HG03442 (cell line): Measurements from ENCODE around the gene CXXC1.
A peak's percentile ranks its signal among the peaks of the same experiment; 100 is the strongest.
"Not testable (repeated sequence)": the region's sequence is repeated elsewhere in the genome, so short reads cannot be mapped to it uniquely, and the experiment has no call there.

Source experiments
- ATAC-seq: cut with Tn5 transposase; IDR thresholded peaks from one replicate; pipeline ENCODE4 v1.9.1; 2021; ENCODE audit warnings: mild to moderate bottlenecking, moderate library complexity; ENCODE audit not compliant: unreplicated experiment

The CXXC1 gene

DNA sequence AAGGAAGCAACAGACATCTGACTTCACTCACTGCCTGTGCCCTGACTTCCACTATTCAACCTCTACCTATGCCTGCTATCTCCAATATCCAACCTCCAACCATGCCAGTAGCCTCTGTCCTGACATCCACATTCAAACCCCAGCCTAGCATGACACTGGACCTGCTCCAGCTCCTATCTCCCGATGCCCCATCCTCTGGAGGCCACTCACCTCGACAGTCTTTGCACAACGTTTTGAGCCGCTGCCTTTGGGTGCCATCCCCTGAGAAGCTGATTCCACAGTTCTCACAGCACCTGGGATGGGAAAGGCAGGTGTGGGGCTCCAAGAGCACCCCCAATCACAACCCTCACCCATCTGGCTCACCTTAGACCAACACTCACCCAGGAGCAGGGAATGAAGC, 11.0 kb downstream of the CXXC1 start:
- no peak for ATAC-seq

DNA sequence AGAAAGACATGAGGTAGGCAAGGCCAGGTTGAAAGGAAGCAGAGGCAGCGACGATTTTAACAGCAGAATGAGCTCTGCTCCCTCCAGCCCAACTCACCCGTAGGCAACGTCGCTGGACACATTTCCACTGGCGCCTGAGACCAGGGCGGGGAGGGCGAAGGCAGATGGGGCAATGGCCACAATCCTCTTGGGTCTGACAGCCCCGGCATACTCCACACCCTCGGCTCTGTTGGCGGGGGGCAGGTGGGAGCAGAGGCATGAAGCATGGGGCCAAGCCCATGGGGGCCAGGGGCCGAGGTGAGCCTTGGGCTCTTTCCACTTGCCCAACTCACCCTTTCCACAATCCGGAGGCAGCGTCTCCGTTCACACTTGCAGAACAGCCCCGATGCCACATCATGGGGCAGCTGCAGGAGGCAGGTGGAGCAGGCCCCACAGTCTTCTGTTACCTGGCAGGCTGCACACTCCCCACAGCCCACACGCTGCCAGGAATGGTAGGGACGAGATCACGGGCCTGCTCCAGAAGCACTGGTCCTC, 11.9 kb downstream of the CXXC1 start:
- no peak for ATAC-seq

DNA sequence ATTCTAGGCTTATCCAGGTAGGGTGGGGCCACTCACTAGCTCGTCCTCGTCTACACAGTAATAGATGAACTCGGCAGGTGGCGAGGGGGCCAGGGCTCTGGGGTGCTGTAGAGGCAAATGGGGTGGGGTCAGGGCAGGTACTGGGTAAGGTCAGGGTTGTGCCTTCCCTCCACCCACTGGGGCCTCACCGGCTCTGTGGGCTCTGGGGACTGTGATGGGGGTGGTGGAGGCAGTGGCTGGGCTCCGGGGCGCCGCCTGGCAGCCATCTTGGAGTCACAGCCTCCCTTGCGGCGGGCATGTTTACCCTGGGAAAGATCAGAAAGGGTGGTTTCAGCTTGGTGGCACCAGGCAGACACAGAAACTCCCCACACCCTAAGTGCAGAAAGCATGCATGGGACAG, 12.6 kb downstream of the CXXC1 start:
- no peak for ATAC-seq

DNA sequence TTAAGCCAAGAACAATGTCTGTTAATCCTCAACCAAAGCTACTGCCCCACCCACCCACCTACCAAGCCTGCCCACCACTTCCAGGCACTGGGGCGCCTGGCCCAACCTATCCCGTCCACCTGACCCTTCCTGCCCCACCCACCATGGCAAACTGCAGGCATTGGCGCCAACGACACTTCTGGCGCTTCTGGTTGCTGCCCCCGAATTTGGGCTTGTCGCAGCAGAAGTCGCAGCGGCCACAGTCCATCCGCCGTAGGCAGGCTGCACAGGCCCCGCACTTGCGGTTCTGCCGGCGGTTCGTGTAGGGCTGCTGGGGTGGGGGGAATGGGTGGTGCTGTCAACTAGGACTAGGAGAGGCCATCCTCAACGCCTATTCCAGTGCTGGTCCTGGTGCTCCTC, 13.4 kb downstream of the CXXC1 start:
- no peak for ATAC-seq

DNA sequence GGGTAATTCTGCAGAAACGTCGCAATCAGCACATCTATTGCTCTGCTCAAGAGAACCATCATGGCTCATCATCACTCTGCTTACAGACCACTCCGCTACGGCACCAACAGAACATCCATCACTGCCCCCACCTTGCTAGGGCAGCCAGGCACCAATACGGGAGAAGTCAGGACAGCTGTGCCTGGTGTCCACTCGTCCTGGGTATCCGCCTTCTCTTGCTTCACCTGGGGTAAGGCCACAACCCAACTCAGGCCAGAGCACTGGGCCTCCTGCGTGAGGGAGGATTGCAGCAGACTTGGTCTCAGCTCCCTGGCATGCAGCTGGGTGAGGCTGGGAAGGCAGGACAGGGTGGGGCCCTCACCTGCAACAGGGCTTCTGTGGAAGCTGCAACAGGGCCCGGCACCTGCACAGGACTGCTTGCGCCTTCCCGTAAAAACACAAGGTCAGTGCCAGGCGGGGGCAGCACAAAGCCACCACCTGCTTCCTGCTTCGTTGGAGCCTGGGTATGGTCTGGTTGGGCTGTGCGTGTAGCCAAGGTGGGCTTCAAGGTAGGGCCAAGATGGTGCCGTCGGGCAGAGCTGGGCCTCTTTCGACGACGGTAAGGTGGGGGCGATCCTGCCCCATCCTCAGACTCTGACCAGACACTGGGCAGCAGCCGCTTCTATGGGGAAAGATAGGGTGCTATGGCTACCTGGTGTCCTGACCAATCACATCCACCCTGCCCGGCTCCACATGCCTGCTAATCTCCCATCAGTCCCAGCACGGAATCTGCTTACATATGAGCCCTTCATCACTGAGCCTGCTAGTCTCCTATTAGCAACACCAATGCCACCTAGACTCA, 14.1 kb downstream of the CXXC1 start:
- ATAC-seq: no peak

DNA sequence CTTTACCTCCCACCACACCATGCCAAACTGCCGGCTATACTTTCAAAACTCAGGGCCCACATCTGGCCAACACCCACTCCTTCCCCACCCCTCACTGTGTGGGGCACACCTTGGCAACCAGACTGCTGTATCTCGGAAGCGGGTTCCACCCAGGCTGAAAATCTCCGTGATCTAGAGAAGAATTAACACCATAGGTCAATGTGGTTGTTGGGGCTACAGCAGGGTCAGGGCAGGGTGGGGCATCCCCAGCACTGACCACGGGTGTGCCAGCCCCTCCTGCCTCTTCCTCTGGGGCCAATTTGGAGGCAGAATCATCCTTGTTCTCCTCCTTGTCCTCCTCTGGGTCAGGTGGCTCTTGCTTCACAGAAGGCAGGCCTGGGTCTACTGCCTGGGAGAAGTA, 14.9 kb downstream of the CXXC1 start:
- no peak for ATAC-seq

DNA sequence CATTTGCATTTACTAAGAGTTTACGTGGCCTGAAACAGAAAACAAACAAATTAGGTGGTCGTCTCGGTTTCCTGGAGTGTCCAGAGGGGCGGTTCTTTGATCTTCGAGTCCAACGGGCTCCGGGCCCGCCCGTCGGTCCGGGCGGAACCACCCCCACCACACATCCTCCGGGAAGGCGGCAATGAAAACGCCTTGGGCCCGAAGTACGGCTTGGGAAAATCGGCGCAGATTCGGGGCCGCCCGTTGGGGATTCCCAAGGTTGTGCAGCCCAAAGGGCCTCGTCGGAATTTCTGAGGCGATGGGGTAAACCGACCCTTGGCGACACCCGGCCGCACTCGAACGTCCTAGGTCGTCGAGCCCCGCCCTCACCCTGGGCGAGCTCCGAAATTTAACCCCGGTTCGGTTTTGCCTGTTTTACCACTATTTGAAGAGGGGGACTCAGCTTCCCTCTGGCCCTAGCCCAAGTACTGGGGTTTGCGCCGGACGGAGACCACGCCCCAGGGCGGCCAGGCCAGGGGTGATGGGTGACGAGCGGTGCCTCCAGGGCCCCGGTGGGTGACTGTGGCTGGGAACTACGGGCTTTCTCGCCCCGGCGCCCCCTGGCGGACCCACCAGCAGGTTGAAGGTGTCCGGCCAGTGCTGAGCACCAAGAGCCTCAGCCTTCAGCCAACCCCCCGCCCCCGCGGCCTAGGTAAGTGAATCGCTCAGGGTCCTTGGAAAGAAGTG, 19.3 kb downstream of the CXXC1 start:
- peak; percentile 72 for ATAC-seq

DNA sequence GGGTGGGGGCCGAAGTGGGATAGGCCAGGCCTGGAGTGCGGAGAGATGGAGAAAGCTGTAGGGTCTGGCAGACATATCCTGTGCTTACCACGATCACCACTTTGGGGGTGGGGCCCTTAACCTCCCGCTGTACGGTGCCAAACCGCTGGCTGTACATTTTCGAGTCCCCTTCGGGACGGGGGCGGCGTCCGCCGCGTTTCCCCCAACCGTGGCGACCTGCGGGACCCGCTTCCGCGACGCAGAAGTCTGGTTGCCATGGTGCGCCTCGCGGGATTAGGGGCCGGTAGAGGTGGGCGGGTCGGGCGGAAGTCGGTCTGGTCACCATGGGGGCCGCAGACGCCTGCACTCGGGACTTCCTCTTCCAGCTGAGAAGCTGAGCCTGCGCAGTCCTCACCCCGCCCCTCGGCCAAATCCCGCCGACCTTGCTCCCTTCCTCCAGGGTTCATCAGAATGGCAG, 21.2 kb downstream of the CXXC1 start, which contains the start of gene CFAP53:
Gene CFAP53 (minus strand): TSS at position 248 of the 457 bp plus-strand sequence. CDS start 91 bp downstream, at position 157.
- ATAC-seq: peak; percentile 79

DNA sequence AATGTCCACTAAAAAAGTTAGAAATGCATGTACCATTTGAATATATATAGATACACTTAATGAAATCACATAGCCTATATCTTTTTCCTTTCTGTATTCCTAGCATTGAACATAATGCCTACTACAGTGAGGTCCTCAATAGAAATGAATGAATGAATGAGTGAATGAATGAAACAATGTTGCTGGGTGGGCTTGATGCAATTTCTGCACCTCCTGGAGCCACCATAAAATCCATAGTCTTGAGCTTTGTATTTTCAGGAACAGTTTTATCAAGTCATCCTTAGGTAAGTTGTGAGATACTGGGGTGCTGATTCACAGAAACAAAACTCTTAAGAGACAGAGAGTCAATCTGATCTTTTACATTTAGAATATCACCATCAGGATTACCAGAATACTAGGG, 24.5 kb downstream of the CXXC1 start:
- no peak for ATAC-seq

DNA sequence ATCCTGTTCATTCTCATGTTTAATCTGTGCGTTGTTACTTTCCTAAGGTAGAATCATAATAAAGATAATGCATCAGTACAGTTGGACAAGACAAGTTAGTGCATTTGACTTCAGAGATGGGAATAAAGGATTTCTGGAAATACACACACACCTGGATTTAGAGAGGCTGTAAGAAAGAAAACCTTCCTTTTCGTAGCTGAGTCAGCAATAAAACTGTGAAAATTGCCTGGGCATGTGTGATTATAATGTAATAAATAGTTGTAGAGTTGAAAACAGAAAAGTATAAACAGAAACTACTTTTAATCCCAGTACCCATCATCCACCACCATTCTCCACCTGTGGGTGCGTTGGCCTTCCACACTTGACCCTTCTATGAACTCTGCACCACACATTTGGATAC, 36.6 kb downstream of the CXXC1 start:
- ATAC-seq: no peak

DNA sequence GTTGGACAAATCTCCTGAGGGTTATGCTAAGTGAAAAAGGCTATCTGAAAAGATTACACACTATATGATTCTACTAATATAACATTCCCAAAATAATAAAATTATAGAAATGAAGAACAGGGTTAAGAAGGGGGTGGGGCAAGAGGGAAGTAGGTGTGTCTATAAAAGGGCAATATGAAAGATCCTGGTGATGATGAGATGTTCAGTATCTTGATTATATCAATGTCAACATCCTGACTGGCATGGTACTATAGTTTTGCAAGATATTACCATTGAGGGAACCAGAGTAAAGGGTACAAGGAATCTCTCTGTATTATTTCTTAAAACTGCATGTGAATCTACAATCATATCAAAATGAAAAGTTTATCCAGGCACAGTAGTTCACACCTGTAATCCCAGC, 37.9 kb downstream of the CXXC1 start:
- no peak for ATAC-seq

DNA sequence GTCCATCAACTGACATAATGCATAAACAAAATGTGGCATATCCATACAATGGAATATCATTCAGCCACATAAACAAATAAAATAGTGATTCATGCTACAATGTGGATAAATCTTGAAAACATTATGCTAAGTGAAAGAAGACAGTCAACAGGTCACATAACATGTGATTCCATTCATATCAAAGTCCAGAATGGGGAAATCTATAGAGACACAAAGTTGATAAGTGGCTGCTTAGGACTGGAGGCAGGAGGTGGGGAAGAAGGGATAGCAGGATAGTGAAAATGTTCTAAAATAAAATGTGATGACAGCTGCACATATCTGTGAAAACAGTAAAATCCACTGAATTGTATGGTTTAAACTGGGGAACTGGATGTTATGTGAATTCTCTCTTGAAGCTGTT, 39.9 kb downstream of the CXXC1 start:
- no peak for ATAC-seq

DNA sequence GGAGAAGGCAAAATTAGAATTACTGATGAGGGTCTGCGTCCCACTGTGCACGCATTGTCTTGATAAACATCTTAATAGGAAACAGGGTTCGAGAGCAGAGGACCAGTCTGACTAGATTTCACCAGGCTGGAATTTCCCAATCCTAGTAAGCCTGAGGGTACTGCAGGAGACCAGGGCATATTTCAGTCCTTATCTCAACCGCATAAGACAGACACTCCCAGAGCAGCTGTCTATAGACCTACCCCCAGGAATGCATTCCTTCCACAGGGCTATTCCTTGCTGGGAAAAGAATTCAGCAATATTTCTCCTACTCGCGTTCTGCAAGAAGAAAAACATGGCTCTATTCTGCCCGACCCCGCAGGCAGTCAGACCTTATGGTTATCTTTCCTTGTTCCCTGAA, 45.7 kb downstream of the CXXC1 start:
- ATAC-seq: not testable (repeated sequence)

DNA sequence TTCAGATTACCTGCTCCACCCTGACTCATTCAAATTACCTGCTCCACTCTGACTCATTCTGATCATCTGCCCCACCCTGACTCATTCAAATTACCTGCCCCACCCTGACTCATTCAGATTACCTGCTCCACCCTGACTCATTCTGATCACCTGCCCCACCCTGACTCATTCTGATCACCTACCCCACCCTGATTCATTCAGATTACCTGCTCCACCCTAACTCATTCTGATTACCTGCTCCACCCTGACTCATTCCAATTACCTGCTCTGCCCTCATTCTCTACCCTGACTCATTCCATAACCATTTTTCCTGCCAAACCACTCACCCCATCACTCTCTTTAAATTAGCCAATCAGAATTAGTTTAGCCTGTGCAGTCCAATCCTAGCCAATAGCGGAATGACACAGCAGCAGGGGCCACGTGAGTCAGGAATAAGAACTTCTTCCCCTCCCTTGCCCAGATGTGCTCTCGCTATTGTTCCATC, 47.4 kb downstream of the CXXC1 start:
- no peak for ATAC-seq

DNA sequence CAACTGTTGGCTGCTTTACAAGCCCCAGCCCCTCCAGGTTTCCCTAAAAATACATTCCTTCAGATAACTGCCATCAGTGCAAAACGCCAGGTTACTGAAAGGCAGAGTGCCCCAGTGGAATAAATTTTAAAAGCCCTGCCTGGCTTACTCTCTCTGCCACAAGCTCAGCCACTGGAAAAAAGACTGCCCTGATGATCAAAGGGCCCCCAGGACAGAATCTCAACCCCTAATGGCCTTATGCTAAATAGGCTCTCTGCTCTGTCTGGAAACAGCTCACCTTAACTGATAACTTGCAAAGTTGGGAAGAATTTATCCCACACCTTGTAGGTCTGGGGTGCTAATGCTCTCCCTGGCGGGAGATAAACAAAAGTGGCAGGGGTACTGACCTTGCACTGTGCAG, 55.1 kb downstream of the CXXC1 start:
- ATAC-seq: no peak
